ENCODE results near the gene HOXB13. TPM values are rescaled to one million over a fixed set of nuclear protein-coding genes. Genes with fewer than 3 reads are reported as not detected.

Gene HOXB13
- total RNA-seq, 4 donors from 2014 or later: not detected

DNA sequence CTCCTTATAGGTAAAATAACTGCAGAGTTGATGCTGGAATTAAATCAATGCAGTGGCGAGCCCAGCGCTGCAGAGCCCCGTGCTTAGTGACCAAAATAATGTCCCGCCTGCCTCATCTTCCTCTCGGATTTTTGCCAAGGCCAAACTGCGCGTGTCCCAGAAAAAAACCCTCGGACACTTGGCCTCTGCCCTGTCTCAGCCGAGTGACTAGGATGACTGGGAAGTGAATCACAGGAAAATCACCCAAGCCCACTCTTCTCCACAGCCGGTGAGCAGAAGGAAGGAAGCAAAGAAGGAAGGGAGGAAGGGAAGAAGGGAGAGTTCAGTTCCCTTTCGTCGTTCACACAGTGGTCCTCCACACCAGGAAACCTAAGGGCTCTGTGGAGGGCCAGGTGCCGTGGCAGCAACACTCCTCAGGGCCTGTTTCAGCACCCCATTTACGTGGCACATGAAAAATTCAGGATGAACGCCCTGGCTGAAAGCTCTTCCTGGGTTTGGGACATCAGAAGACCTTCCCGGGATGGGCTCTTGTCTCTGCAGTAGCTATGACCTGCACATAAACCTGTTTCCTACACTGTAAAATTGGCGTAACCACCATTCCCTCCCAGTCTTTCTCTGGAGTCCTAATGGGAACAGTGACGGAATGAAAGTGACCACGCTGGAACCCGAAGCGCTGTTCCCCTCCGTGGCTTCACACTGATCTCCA lies 25.4 kb upstream of the HOXB13 start:
- Histone ChIP-seq H3K4me1 (peaks cover 0 to 12% of the 10 kb centered on the region in 2 donors), H3K4me3 (no peak overlapping the region), H3K36me3 (no peaks in the 10 kb centered on the region), H3K27ac (no peak overlapping the region), H3K27me3 (peaks cover 88 to 97% (median 90%) of the 10 kb centered on the region in 3 donors), H3K9me3 (no peaks in the 10 kb centered on the region)
- intact Hi-C loops (cut with DNase I; ENCODE audit: low total_unique reads) (loop anchor here (10.0 kb wide), 1 partner anchor 99 kb away; no protein-coding TSS in a partner anchor), in situ Hi-C loops (cut with MboI; ENCODE audit: low sequenced_read_pairs in 4 of 4) (no loop called here)
- no peak for ATAC-seq
- DNase-seq: no peak
- TF ChIP-seq, protein P1, sequence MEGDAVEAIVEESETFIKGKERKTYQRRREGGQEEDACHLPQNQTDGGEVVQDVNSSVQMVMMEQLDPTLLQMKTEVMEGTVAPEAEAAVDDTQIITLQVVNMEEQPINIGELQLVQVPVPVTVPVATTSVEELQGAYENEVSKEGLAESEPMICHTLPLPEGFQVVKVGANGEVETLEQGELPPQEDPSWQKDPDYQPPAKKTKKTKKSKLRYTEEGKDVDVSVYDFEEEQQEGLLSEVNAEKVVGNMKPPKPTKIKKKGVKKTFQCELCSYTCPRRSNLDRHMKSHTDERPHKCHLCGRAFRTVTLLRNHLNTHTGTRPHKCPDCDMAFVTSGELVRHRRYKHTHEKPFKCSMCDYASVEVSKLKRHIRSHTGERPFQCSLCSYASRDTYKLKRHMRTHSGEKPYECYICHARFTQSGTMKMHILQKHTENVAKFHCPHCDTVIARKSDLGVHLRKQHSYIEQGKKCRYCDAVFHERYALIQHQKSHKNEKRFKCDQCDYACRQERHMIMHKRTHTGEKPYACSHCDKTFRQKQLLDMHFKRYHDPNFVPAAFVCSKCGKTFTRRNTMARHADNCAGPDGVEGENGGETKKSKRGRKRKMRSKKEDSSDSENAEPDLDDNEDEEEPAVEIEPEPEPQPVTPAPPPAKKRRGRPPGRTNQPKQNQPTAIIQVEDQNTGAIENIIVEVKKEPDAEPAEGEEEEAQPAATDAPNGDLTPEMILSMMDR (IDR thresholded peaks at IDR 0.05 in 4 of 5, conservative IDR thresholded peaks at IDR 0.05 in 1 of 5): no peak
- TF ChIP-seq POLR2A (IDR thresholded peaks at IDR 0.05): no peak

DNA sequence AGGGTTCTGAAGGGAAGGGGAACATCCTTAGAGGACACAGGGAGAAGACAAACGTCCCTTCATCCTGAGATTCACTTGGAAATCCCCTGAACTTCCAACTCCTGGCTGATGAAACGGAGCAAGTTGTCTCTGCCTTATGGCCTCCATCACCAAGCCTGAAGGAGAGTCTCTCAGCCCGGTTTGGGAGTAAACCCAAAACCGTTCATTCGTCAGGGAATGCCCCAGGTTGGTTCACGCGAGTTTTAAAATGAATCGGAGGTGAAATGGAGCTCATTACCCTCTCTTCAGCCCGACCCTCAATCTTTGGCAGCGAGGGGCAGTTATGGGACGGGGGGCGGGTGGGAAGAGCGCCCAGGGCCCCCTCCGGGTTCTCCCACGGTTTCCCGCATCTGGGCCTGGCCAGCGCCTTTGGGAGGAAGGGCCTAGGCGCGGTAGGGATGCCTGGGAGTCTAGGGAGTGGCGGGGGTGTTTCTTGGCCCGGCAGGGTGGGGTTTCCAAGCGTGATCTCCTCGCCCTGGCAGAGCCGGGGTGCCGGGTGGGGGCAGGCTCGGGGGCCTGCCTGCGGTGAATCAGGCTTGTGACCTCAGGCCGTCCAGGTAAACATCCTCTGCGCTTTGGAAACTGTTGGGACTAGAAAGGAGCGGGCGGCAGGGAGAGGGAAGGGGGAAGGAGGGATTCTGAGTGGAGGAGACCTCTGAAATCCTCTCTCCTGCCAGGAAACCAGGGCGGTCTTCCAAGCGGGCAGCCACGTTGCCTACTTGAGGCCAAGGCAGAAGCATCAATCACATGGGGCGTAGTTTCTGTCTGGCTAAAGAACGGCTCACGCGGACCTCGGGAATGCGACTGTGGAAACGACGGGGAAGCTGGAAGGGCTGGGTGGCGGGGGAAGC lies 24.1 kb upstream of the HOXB13 start:
- DNase-seq (no peak), ATAC-seq (no peak)
- TF ChIP-seq, protein P1 (IDR thresholded peaks at IDR 0.05 in 4 of 5, conservative IDR thresholded peaks at IDR 0.05 in 1 of 5): no peak
- TF ChIP-seq POLR2A (IDR thresholded peaks at IDR 0.05): no peak
- H3K36me3 ChIP-seq: no peaks in the 10 kb centered on the region
- H3K27ac ChIP-seq: no peak overlapping the region
- H3K27me3 ChIP-seq: peaks cover 99 to 100% (median 100%) of the 10 kb centered on the region in 3 donors
- intact Hi-C loops (cut with DNase I; ENCODE audit: low total_unique reads) (loop anchor here (10.0 kb wide), 1 partner anchor 98 kb away; no protein-coding TSS in a partner anchor), in situ Hi-C loops (cut with MboI; ENCODE audit: low sequenced_read_pairs in 4 of 4) (no loop called here)
- peaks cover 0 to 12% of the 10 kb centered on the region in 2 donors for H3K4me1 ChIP-seq
- no peaks in the 10 kb centered on the region for H3K9me3 ChIP-seq
- H3K4me3 ChIP-seq: no peak overlapping the region

DNA sequence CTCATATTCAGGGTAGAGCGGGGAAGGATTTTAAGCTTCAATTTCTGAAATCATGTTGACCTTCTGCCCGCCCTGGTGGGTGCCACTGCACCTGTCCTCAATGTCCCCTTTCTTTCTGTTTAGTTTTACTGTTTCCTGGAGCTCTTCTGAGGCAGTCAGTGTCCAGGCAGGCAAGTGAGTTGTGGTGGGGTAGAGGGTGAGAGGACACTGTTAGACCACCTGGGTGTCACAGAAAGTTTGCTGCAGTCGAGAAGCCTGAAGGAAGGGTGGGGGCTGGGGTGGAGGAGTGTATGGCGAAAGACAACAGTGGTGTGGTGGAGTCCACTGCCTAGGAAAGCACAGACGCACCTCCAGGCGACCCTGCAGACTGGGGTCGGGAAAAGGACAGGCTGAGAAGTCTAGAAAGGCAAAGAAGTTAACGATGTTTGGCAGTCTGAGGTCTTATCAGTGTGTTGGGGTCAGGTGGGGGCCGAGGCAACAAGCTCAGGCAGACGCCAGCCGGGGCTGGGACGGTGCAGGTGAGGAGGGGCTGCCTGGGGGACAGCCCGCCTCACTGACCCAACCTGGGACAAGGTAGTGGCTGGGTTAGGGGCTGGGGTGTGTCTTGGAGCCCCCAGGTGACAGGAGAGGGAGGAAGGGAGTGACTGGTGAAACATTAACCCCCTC lies 23.3 kb upstream of the HOXB13 start:
- Histone ChIP-seq H3K4me1 (peaks cover 0 to 12% of the 10 kb centered on the region in 2 donors), H3K4me3 (no peak overlapping the region), H3K27ac (no peak overlapping the region), H3K9me3 (no peaks in the 10 kb centered on the region), H3K36me3 (no peaks in the 10 kb centered on the region), H3K27me3 (peaks cover 99 to 100% (median 100%) of the 10 kb centered on the region in 3 donors)
- TF ChIP-seq POLR2A (IDR thresholded peaks at IDR 0.05): no peak
- TF ChIP-seq, protein P1 (IDR thresholded peaks at IDR 0.05 in 4 of 5, conservative IDR thresholded peaks at IDR 0.05 in 1 of 5): no peak
- in situ Hi-C loops (cut with MboI; ENCODE audit: low sequenced_read_pairs in 4 of 4): no loop called here
- no peak for ATAC-seq
- no peak for DNase-seq
- intact Hi-C loops (cut with DNase I; ENCODE audit: low total_unique reads): loop anchor here (10.0 kb wide), 1 partner anchor 97 kb away; no protein-coding TSS in a partner anchor

DNA sequence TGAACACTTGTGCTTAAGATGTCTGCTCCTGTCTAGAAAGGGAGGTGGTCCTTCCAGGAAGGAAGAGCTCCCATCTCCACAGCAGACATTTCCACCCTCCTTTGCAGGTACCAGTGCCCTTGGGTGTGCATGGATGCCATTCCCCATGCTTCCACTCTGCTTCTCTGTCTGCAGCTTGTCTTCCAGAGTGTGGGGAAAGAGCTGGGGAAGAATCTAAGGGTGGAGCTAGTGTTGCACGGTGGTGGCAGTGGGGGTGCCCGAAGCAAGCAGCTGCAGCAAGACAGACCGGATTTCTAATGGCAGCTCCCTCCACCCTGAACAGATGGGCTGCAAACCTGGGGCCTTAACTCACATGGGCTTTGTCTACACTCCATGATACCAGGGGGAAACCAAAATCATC lies 22.6 kb upstream of the HOXB13 start:
- no peak overlapping the region for H3K4me3 ChIP-seq
- H3K36me3 ChIP-seq: no peaks in the 10 kb centered on the region
- intact Hi-C loops (cut with DNase I; ENCODE audit: low total_unique reads) (loop anchor here (10.0 kb wide), 1 partner anchor 96 kb away; no protein-coding TSS in a partner anchor), in situ Hi-C loops (cut with MboI; ENCODE audit: low sequenced_read_pairs in 4 of 4) (no loop called here)
- peaks cover 0 to 12% of the 10 kb centered on the region in 2 donors for H3K4me1 ChIP-seq
- no peak for TF ChIP-seq POLR2A (IDR thresholded peaks at IDR 0.05)
- TF ChIP-seq, protein P1 (IDR thresholded peaks at IDR 0.05 in 4 of 5, conservative IDR thresholded peaks at IDR 0.05 in 1 of 5): no peak
- no peak overlapping the region for H3K27ac ChIP-seq
- H3K9me3 ChIP-seq: no peaks in the 10 kb centered on the region
- DNase-seq: no peak
- peaks cover 99 to 100% (median 100%) of the 10 kb centered on the region in 3 donors for H3K27me3 ChIP-seq
- no peak for ATAC-seq
